Measurements from ENCODE around the gene IRS1. TPM values are rescaled to one million over a fixed set of nuclear protein-coding genes. Genes with fewer than 3 reads are reported as not detected.

Gene IRS1
- total RNA-seq, 1 donor from 2014 or later: 16.9 TPM

- TF ChIP-seq POLR2A (IDR thresholded peaks at IDR 0.05): no peak
- no peak for TF ChIP-seq POLR2AphosphoS5 (IDR thresholded peaks at IDR 0.05; ENCODE audit: insufficient read depth in 1 of 2, low read depth in 1 of 2)
- no peak for TF ChIP-seq CTCF (IDR thresholded peaks at IDR 0.05)
- no peaks in the 10 kb centered on the region for H3K9me3 ChIP-seq
- no peaks in the 10 kb centered on the region for H3K36me3 ChIP-seq
- H3K4me3 ChIP-seq: no peak overlapping the region
- intact Hi-C loops (cut with DNase I): no loop called here
- DNase-seq (ENCODE audit: extremely low spot score in 2 of 2): no peak
- no peak overlapping the region for H3K27ac ChIP-seq
- H3K4me1 ChIP-seq: peaks cover 9% of the 10 kb centered on the region
- H3K27me3 ChIP-seq: no peaks in the 10 kb centered on the region
Observed at GRCh38 chr2:226831266-226831665, 31.6 kb upstream of the IRS1 start.

GRCh38 chr2:226829721-226830631, 30.4 kb upstream of the IRS1 start:
- intact Hi-C loops (cut with DNase I): no loop called here
- no peaks in the 10 kb centered on the region for H3K27me3 ChIP-seq
- TF ChIP-seq POLR2A (IDR thresholded peaks at IDR 0.05): no peak
- TF ChIP-seq CTCF (IDR thresholded peaks at IDR 0.05): no peak
- no peak for TF ChIP-seq POLR2AphosphoS5 (IDR thresholded peaks at IDR 0.05; ENCODE audit: insufficient read depth in 1 of 2, low read depth in 1 of 2)

GRCh38 chr2:226828191-226828590, 28.6 kb upstream of the IRS1 start:
- H3K36me3 ChIP-seq: no peaks in the 10 kb centered on the region
- DNase-seq (ENCODE audit: extremely low spot score in 2 of 2): no peak
- H3K27me3 ChIP-seq: no peaks in the 10 kb centered on the region
- TF ChIP-seq CTCF (IDR thresholded peaks at IDR 0.05) (no peak), POLR2AphosphoS5 (IDR thresholded peaks at IDR 0.05; ENCODE audit: insufficient read depth in 1 of 2, low read depth in 1 of 2) (no peak), POLR2A (IDR thresholded peaks at IDR 0.05) (no peak)
- intact Hi-C loops (cut with DNase I): no loop called here
- H3K9me3 ChIP-seq: no peaks in the 10 kb centered on the region
- H3K4me1 ChIP-seq: no peaks in the 10 kb centered on the region
- H3K4me3 ChIP-seq: no peak overlapping the region
- H3K27ac ChIP-seq: no peak overlapping the region

More at GRCh38 chr2:226829721-226830631, 30.4 kb upstream of the IRS1 start:
- Histone ChIP-seq H3K36me3 (no peaks in the 10 kb centered on the region), H3K27ac (no peak overlapping the region), H3K4me3 (no peak overlapping the region), H3K4me1 (peaks cover 4% of the 10 kb centered on the region), H3K9me3 (no peaks in the 10 kb centered on the region)
- DNase-seq (ENCODE audit: extremely low spot score in 2 of 2): no peak

GRCh38 chr2:226825056-226825455, 25.4 kb upstream of the IRS1 start:
- no peak for DNase-seq (ENCODE audit: extremely low spot score in 2 of 2)
- no peaks in the 10 kb centered on the region for H3K4me1 ChIP-seq
- no peak overlapping the region for H3K27ac ChIP-seq
- intact Hi-C loops (cut with DNase I): no loop called here
- no peaks in the 10 kb centered on the region for H3K36me3 ChIP-seq
- no peaks in the 10 kb centered on the region for H3K9me3 ChIP-seq
- no peak overlapping the region for H3K4me3 ChIP-seq
- H3K27me3 ChIP-seq: no peaks in the 10 kb centered on the region
- TF ChIP-seq POLR2A (IDR thresholded peaks at IDR 0.05) (no peak), CTCF (IDR thresholded peaks at IDR 0.05) (no peak), POLR2AphosphoS5 (IDR thresholded peaks at IDR 0.05; ENCODE audit: insufficient read depth in 1 of 2, low read depth in 1 of 2) (no peak)

GRCh38 chr2:226818930-226819329, 19.3 kb upstream of the IRS1 start:
- no peaks in the 10 kb centered on the region for H3K4me1 ChIP-seq

More at GRCh38 chr2:226818930-226819329, 19.3 kb upstream of the IRS1 start:
- TF ChIP-seq POLR2AphosphoS5 (IDR thresholded peaks at IDR 0.05; ENCODE audit: insufficient read depth in 1 of 2, low read depth in 1 of 2): no peak
- TF ChIP-seq CTCF (IDR thresholded peaks at IDR 0.05): no peak
- no peak for TF ChIP-seq POLR2A (IDR thresholded peaks at IDR 0.05)
- Histone ChIP-seq H3K27me3 (no peaks in the 10 kb centered on the region), H3K4me3 (no peak overlapping the region), H3K9me3 (no peaks in the 10 kb centered on the region), H3K36me3 (no peaks in the 10 kb centered on the region), H3K27ac (no peak overlapping the region)
- intact Hi-C loops (cut with DNase I): no loop called here
- no peak for DNase-seq (ENCODE audit: extremely low spot score in 2 of 2)

Data from vagina (tissue), 2 donors.